ENCODE results near the gene EXT2.

DNA sequence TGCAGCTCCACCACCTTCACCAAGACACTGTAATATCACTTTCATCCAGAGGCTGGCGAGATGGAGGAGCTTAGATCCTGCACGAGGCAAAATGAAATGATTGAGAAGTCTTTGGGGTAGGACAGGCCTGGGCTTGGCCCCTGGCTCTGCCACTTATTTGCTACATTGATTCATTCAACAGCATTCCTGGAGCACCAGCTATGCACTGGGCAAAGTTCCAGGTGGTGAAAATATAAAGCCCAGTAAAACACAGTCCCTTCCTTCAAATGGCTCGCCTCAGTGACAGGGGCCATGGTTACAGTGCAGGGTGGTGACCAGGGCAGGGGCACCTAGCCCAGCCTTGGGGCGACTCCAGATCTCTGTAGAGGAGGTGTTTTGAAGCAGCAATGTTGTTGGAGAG lies 194.7 kb downstream of the EXT2 start:
- TF ChIP-seq CTCF (IDR thresholded peaks at IDR 0.05) (no peak), POLR2A (IDR thresholded peaks at IDR 0.05) (no peak)
